Stimulated activated effector memory CD8-positive, alpha-beta T cell treated with anti-CD3 and anti-CD28 coated beads, Interleukin-12 subunit alpha, Interleukin-12 subunit beta, amount 100 ng/mL, for 72 hours (primary cell): ENCODE results near the gene BIRC7.

ENCODE experiments used
- ATAC-seq: fragments of 150-1000 bp; cut with Tn5 transposase; 2 replicates; pipeline ENCODE4 v1.10.0; 2021
- DNase-seq, 2 donors: peaks; one replicate each; pipeline ENCODE4 v3.0.0; 2021 to 2022; ENCODE audit warnings: low spot score in 2 of 2
- H3K27ac Mint-ChIP-seq: one replicate; pipeline ENCODE4 v1.8.0; 2022; ENCODE audit warnings: mild to moderate bottlenecking, mixed read lengths
- H3K36me3 Mint-ChIP-seq: one replicate; pipeline ENCODE4 v1.8.0; 2022; ENCODE audit warnings: mild to moderate bottlenecking, mixed read lengths
- H3K4me1 Mint-ChIP-seq: one replicate; pipeline ENCODE4 v1.8.0; 2022; ENCODE audit warnings: mixed read lengths
- H3K4me3 Mint-ChIP-seq: one replicate; pipeline ENCODE4 v1.8.0; 2022; ENCODE audit warnings: mild to moderate bottlenecking, mixed read lengths
- H3K9me3 Mint-ChIP-seq: one replicate; pipeline ENCODE4 v1.8.0; 2022; ENCODE audit warnings: mixed read lengths

Gene BIRC7

GRCh38 chr20:63258781-63259180 is 23.1 kb downstream of the BIRC7 start:
- DNase-seq (no peak), ATAC-seq (no peak)
- no peak overlapping the region for H3K4me3 Mint-ChIP-seq
- H3K27ac Mint-ChIP-seq = no peak overlapping the region
- no peaks in the 10 kb centered on the region for H3K9me3 Mint-ChIP-seq
- H3K36me3 Mint-ChIP-seq = no peaks in the 10 kb centered on the region
- H3K4me1 Mint-ChIP-seq = peaks cover 18% of the 10 kb centered on the region

- no peaks in the 10 kb centered on the region for H3K9me3 Mint-ChIP-seq
- no peak for ATAC-seq
- no peak overlapping the region for H3K27ac Mint-ChIP-seq
- DNase-seq = no peak
- H3K4me1 Mint-ChIP-seq = peaks cover 18% of the 10 kb centered on the region
- no peak overlapping the region for H3K4me3 Mint-ChIP-seq
- no peaks in the 10 kb centered on the region for H3K36me3 Mint-ChIP-seq
Observed at GRCh38 chr20:63259734-63260460, 24.2 kb downstream of the BIRC7 start.

GRCh38 chr20:63260521-63260920 is 24.8 kb downstream of the BIRC7 start:
- no peaks in the 10 kb centered on the region for H3K9me3 Mint-ChIP-seq
- no peak overlapping the region for H3K27ac Mint-ChIP-seq
- ATAC-seq = no peak
- H3K36me3 Mint-ChIP-seq = no peaks in the 10 kb centered on the region
- DNase-seq = no peak
- peaks cover 18% of the 10 kb centered on the region for H3K4me1 Mint-ChIP-seq
- H3K4me3 Mint-ChIP-seq = no peak overlapping the region

- Mint-ChIP-seq H3K9me3 (no peaks in the 10 kb centered on the region), H3K4me1 (peaks cover 18% of the 10 kb centered on the region), H3K27ac (no peak overlapping the region), H3K4me3 (no peak overlapping the region), H3K36me3 (no peaks in the 10 kb centered on the region)
- no peak for ATAC-seq
- no peak for DNase-seq
Observed at GRCh38 chr20:63261060-63261794, 25.5 kb downstream of the BIRC7 start.

- Mint-ChIP-seq H3K36me3 (no peaks in the 10 kb centered on the region), H3K9me3 (no peaks in the 10 kb centered on the region), H3K4me3 (peak overlapping the region; percentile 35), H3K4me1 (peaks cover 14% of the 10 kb centered on the region), H3K27ac (peak overlapping the region; percentile 85)
- no peak for ATAC-seq
- no peak for DNase-seq
Observed at GRCh38 chr20:63261795-63262528, 26.3 kb downstream of the BIRC7 start.

- Mint-ChIP-seq H3K36me3 (no peaks in the 10 kb centered on the region), H3K9me3 (no peaks in the 10 kb centered on the region), H3K4me1 (peaks cover 9% of the 10 kb centered on the region), H3K27ac (peak overlapping the region; percentile 85), H3K4me3 (peak overlapping the region; percentile 35)
- ATAC-seq (no peak), DNase-seq (no peak)
Observed at GRCh38 chr20:63262836-63263235, 27.1 kb downstream of the BIRC7 start.

- Mint-ChIP-seq H3K4me1 (peaks cover 9% of the 10 kb centered on the region), H3K4me3 (no peak overlapping the region), H3K36me3 (no peaks in the 10 kb centered on the region), H3K9me3 (no peaks in the 10 kb centered on the region), H3K27ac (no peak overlapping the region)
- no peak for DNase-seq
- no peak for ATAC-seq
Observed at GRCh38 chr20:63264000-63264399, 28.3 kb downstream of the BIRC7 start.

- Mint-ChIP-seq H3K9me3 (no peaks in the 10 kb centered on the region), H3K36me3 (no peaks in the 10 kb centered on the region), H3K4me3 (no peak overlapping the region), H3K4me1 (peaks cover 9% of the 10 kb centered on the region), H3K27ac (no peak overlapping the region)
- DNase-seq (no peak), ATAC-seq (peak; percentile 31)
Observed at GRCh38 chr20:63264519-63264918, 28.8 kb downstream of the BIRC7 start.

GRCh38 chr20:63265891-63266515 is 30.3 kb downstream of the BIRC7 start:
- no peak for DNase-seq
- Mint-ChIP-seq H3K4me3 (no peak overlapping the region), H3K36me3 (no peaks in the 10 kb centered on the region), H3K9me3 (no peaks in the 10 kb centered on the region), H3K4me1 (peaks cover 13% of the 10 kb centered on the region), H3K27ac (no peak overlapping the region)
- ATAC-seq = no peak

GRCh38 chr20:63267691-63268090 is 32.0 kb downstream of the BIRC7 start:
- DNase-seq (no peak), ATAC-seq (no peak)
- peaks cover 10% of the 10 kb centered on the region for H3K4me1 Mint-ChIP-seq
- H3K27ac Mint-ChIP-seq = no peak overlapping the region
- no peaks in the 10 kb centered on the region for H3K36me3 Mint-ChIP-seq
- H3K4me3 Mint-ChIP-seq = no peak overlapping the region
- no peaks in the 10 kb centered on the region for H3K9me3 Mint-ChIP-seq

GRCh38 chr20:63268256-63268655 is 32.6 kb downstream of the BIRC7 start:
- ATAC-seq = no peak
- Mint-ChIP-seq H3K4me3 (no peak overlapping the region), H3K27ac (no peak overlapping the region)

GRCh38 chr20:63268671-63269439 is 33.1 kb downstream of the BIRC7 start:
- Mint-ChIP-seq H3K9me3 (no peaks in the 10 kb centered on the region), H3K4me1 (peaks cover 16% of the 10 kb centered on the region), H3K36me3 (no peaks in the 10 kb centered on the region), H3K27ac (no peak overlapping the region), H3K4me3 (no peak overlapping the region)
- no peak for ATAC-seq
- no peak for DNase-seq

More at GRCh38 chr20:63268256-63268655, 32.6 kb downstream of the BIRC7 start:
- H3K36me3 Mint-ChIP-seq = no peaks in the 10 kb centered on the region
- no peak for DNase-seq
- H3K4me1 Mint-ChIP-seq = peaks cover 10% of the 10 kb centered on the region
- no peaks in the 10 kb centered on the region for H3K9me3 Mint-ChIP-seq

GRCh38 chr20:63269724-63270123 is 34.0 kb downstream of the BIRC7 start:
- peaks cover 24% of the 10 kb centered on the region for H3K4me1 Mint-ChIP-seq
- ATAC-seq (no peak), DNase-seq (no peak)
- H3K27ac Mint-ChIP-seq = no peak overlapping the region
- no peaks in the 10 kb centered on the region for H3K9me3 Mint-ChIP-seq
- no peaks in the 10 kb centered on the region for H3K36me3 Mint-ChIP-seq
- H3K4me3 Mint-ChIP-seq = no peak overlapping the region

- peaks cover 3% of the 10 kb centered on the region for H3K36me3 Mint-ChIP-seq
- H3K9me3 Mint-ChIP-seq = no peaks in the 10 kb centered on the region
- DNase-seq (no peak), ATAC-seq (no peak)
- H3K27ac Mint-ChIP-seq = no peak overlapping the region
- H3K4me1 Mint-ChIP-seq = peaks cover 32% of the 10 kb centered on the region
- H3K4me3 Mint-ChIP-seq = peak overlapping the region; percentile 86
Observed at GRCh38 chr20:63270606-63271325, 35.1 kb downstream of the BIRC7 start.
